H1 (cell line): ENCODE measurements around the gene NLN. TPM values are rescaled to one million over a fixed set of nuclear protein-coding genes. Genes with fewer than 3 reads are reported as not detected.

ENCODE experiments used
- CTCF ChIA-PET: fragments of 300-600 bp; sonication (Branson Sonifier 250); formaldehyde crosslinking; loops from one replicate; lab custom pipeline; 2021; ENCODE audit not compliant: partially characterized antibody; lab: Charles Lee
- POLR2A ChIA-PET: fragments of 300-600 bp; sonication (Branson Sonifier 250); formaldehyde crosslinking; loops from one replicate; lab custom pipeline; 2021; ENCODE audit warnings: inconsistent platforms; ENCODE audit not compliant: partially characterized antibody; lab: Charles Lee
- DNase-seq, 2 experiments: peaks; one replicate each; pipeline versions ENCODE4 v3.0.0 to v3.0.0-alpha.2; 2010 to 2022; ENCODE audit warnings: low spot score in 2 of 2, low read depth in 1 of 2, mixed read lengths in 1 of 2
- FAIRE-seq: peaks from 2 replicates; lab custom pipeline; 2011; peaks lifted over from hg19 to GRCh38; lab: Jason Lieb, UNC
- H2AFZ ChIP-seq: 2 replicates; pipeline ENCODE4 v1.8.1; 2012; ENCODE audit warnings: low read length, inconsistent platforms
- H2AK5ac ChIP-seq: 2 replicates; pipeline ENCODE4 v1.6.1; 2013; ENCODE audit warnings: low read depth, low read length
- H2BK120ac ChIP-seq: replicated peaks from 2 replicates; pipeline ENCODE3; 2013; ENCODE audit warnings: low read depth, low read length, inconsistent platforms
- H2BK12ac ChIP-seq: 2 replicates; pipeline ENCODE4 v1.6.1; 2013; ENCODE audit warnings: low read depth, low read length
- H2BK15ac ChIP-seq: 2 replicates; pipeline ENCODE4 v1.6.1; 2013; ENCODE audit warnings: low read length
- H2BK20ac ChIP-seq: 2 replicates; pipeline ENCODE4 v1.6.1; 2013; ENCODE audit warnings: low read length
- H2BK5ac ChIP-seq: 2 replicates; pipeline ENCODE4 v1.6.1; 2013; ENCODE audit warnings: low read depth, low read length
- H3K14ac ChIP-seq: 2 replicates; pipeline ENCODE4 v1.6.1; 2013; ENCODE audit warnings: inconsistent platforms; ENCODE audit not compliant: insufficient read length
- H3K18ac ChIP-seq: 2 replicates; pipeline ENCODE4 v1.6.1; 2013; ENCODE audit warnings: low read length; ENCODE audit errors: extremely low read depth
- H3K23ac ChIP-seq: 2 replicates; pipeline ENCODE4 v1.6.1; 2013; ENCODE audit warnings: inconsistent platforms; ENCODE audit not compliant: insufficient read length
- H3K23me2 ChIP-seq: 2 replicates; pipeline ENCODE4 v1.6.1; 2013; ENCODE audit warnings: low read depth, low read length
- H3K27ac ChIP-seq: 2 replicates; pipeline ENCODE4 v1.6.1; 2011; ENCODE audit warnings: low read depth, low read length, inconsistent platforms
- H3K27me3 ChIP-seq, 4 experiments: replicated peaks in 1 of 4; 1 replicate in 1 of 4; 2 replicates in 3 of 4; pipeline versions ENCODE4 v1.6.1 to v1.8.1; 2011 to 2013; ENCODE audit warnings: low read length in 3 of 4, mild to moderate bottlenecking in 3 of 4, inconsistent platforms in 2 of 4, mixed read lengths in 2 of 4, moderate library complexity in 1 of 4; ENCODE audit not compliant: control insufficient read depth in 3 of 4, insufficient read depth in 3 of 4; ENCODE audit errors: extremely low read depth in 1 of 4
- H3K36me3 ChIP-seq, 4 experiments: 2 replicates each; pipeline versions ENCODE4 v1.6.1 to v1.8.1; 2011 to 2013; ENCODE audit warnings: mild to moderate bottlenecking in 4 of 4, low read length in 3 of 4, moderate library complexity in 2 of 4, control low read depth in 1 of 4, inconsistent platforms in 1 of 4; ENCODE audit not compliant: insufficient read depth in 4 of 4, control insufficient read depth in 2 of 4
- H3K4ac ChIP-seq: replicated peaks from 2 replicates; pipeline ENCODE3; 2013; ENCODE audit warnings: low read length, low read depth, mixed read lengths, inconsistent platforms; ENCODE audit not compliant: insufficient read length
- H3K4me1 ChIP-seq, 4 experiments: replicated peaks in 1 of 4; 1 replicate in 1 of 4; 2 replicates in 3 of 4; pipeline versions ENCODE4 v1.6.1 to v1.8.1; 2011 to 2013; ENCODE audit warnings: low read length in 3 of 4, inconsistent platforms in 2 of 4, mixed read lengths in 1 of 4; ENCODE audit not compliant: insufficient read depth in 4 of 4, control insufficient read depth in 3 of 4
- H3K4me2 ChIP-seq, 2 experiments: 2 replicates each; pipeline versions ENCODE4 v1.6.1 to v1.8.1; 2011 to 2013; ENCODE audit warnings: low read depth in 2 of 2, low read length in 2 of 2, control low read depth in 1 of 2, inconsistent platforms in 1 of 2, mild to moderate bottlenecking in 1 of 2; ENCODE audit not compliant: insufficient read depth in 1 of 2
- H3K4me3 ChIP-seq, 4 experiments: fragments of 200-600, 300-600 bp in 1 of 4; sonication (generic), shearing (Covaris generic), sonication (Bioruptor Twin) in 1 of 4; 2 replicates each; pipeline versions ENCODE4 v1.5.1 to v1.8.1; 2011 to 2016; ENCODE audit warnings: low read length in 4 of 4, low read depth in 3 of 4, control low read depth in 2 of 4, inconsistent platforms in 2 of 4, mild to moderate bottlenecking in 2 of 4, mixed read lengths in 1 of 4, moderate library complexity in 1 of 4; ENCODE audit not compliant: insufficient read depth in 2 of 4; ENCODE audit errors: extremely low read depth in 1 of 4
- H3K56ac ChIP-seq: replicated peaks from 2 replicates; pipeline ENCODE3; 2013; ENCODE audit warnings: low read depth, mild to moderate bottlenecking, mixed read lengths, low read length, inconsistent platforms; ENCODE audit not compliant: insufficient read length
- H3K79me1 ChIP-seq: 2 replicates; pipeline ENCODE4 v1.6.1; 2013; ENCODE audit warnings: low read depth, low read length, control low read depth
- H3K79me2 ChIP-seq, 2 experiments: 2 replicates each; pipeline versions ENCODE4 v1.6.1 to v1.8.1; 2012 to 2013; ENCODE audit warnings: low read length in 2 of 2, mild to moderate bottlenecking in 2 of 2, inconsistent platforms in 1 of 2; ENCODE audit not compliant: insufficient read depth in 2 of 2, control insufficient read depth in 1 of 2
- H3K9ac ChIP-seq, 4 experiments: replicated peaks in 1 of 4; 1 replicate in 1 of 4; 2 replicates in 3 of 4; pipeline versions ENCODE4 v1.6.1 to v1.8.1; 2011 to 2013; ENCODE audit warnings: low read depth in 3 of 4, low read length in 3 of 4, control low read depth in 2 of 4, mild to moderate bottlenecking in 2 of 4, moderate library complexity in 2 of 4, inconsistent platforms in 1 of 4; ENCODE audit errors: extremely low read depth in 1 of 4
- H3K9me3 ChIP-seq, 2 experiments: 2 replicates each; pipeline versions ENCODE4 v1.6.1 to v1.8.1; 2012 to 2013; ENCODE audit warnings: mild to moderate bottlenecking in 2 of 2, moderate library complexity in 2 of 2, control low read depth in 1 of 2, inconsistent platforms in 1 of 2, low read depth in 1 of 2, low read length in 1 of 2, mixed read lengths in 1 of 2; ENCODE audit not compliant: insufficient read depth in 2 of 2
- H4K20me1 ChIP-seq, 2 experiments: replicated peaks in 1 of 2; 2 replicates each; pipeline versions ENCODE3 to v1.8.1; 2011 to 2013; ENCODE audit warnings: inconsistent platforms in 2 of 2, low read length in 2 of 2, mild to moderate bottlenecking in 1 of 2; ENCODE audit not compliant: insufficient read depth in 2 of 2, control insufficient read depth in 1 of 2
- H4K5ac ChIP-seq: 2 replicates; pipeline ENCODE4 v1.6.1; 2013; ENCODE audit warnings: low read length, low read depth, mixed read lengths, inconsistent platforms; ENCODE audit not compliant: insufficient read length
- H4K8ac ChIP-seq: 2 replicates; pipeline ENCODE4 v1.8.0; 2013; ENCODE audit warnings: mild to moderate bottlenecking, moderate library complexity, low read length, inconsistent platforms; ENCODE audit not compliant: insufficient read depth; ENCODE audit errors: extremely low read depth
- H4K91ac ChIP-seq: replicated peaks from 2 replicates; pipeline ENCODE3; 2013; ENCODE audit warnings: low read length, mixed read lengths, inconsistent platforms; ENCODE audit not compliant: insufficient read length
- BACH1 ChIP-seq: IDR thresholded peaks from 2 replicates; pipeline ENCODE4 v1.6.1; 2012; ENCODE audit warnings: low read length, improper control_type of control experiment
- BCL11A ChIP-seq, 2 experiments: IDR thresholded peaks; one replicate each; pipeline ENCODE4 v1.6.1; 2011; ENCODE audit warnings: low read depth in 2 of 2, low read length in 2 of 2, mild to moderate bottlenecking in 2 of 2
- CBX8 ChIP-seq: fragments of 300-800, 300-1000 bp; sonication (generic); IDR thresholded peaks from 2 replicates; pipeline ENCODE4 v1.7.1; 2016; ENCODE audit warnings: low read depth, low read length, borderline replicate concordance
- CTBP2 ChIP-seq: IDR thresholded peaks from 2 replicates; pipeline ENCODE4 v1.7.0; 2011; ENCODE audit warnings: borderline replicate concordance, mild to moderate bottlenecking, moderate library complexity, mixed read lengths, low read length; ENCODE audit not compliant: insufficient read depth, insufficient read length
- HDAC2 ChIP-seq, 2 experiments: fragments of 300-600 bp in 1 of 2; sonication (generic) in 1 of 2; IDR thresholded peaks; 2 replicates each; pipeline ENCODE4 v1.6.1; 2011 to 2012; ENCODE audit warnings: low read depth in 2 of 2, low read length in 2 of 2, mild to moderate bottlenecking in 2 of 2, moderate library complexity in 2 of 2, borderline replicate concordance in 1 of 2, inconsistent platforms in 1 of 2
- NRF1 ChIP-seq: IDR thresholded peaks from 2 replicates; pipeline ENCODE4 v1.6.1; 2011; ENCODE audit warnings: mild to moderate bottlenecking, low read depth, low read length, improper control_type of control experiment
- POLR2A ChIP-seq, 2 experiments: IDR thresholded peaks; 1 replicate in 1 of 2; 2 replicates in 1 of 2; pipeline ENCODE4 v1.6.1; 2011; ENCODE audit warnings: low read depth in 2 of 2, low read length in 2 of 2, mild to moderate bottlenecking in 2 of 2; ENCODE audit errors: control extremely low read depth in 1 of 2
- SIN3A ChIP-seq, 2 experiments: IDR thresholded peaks in 1 of 2; conservative IDR thresholded peaks in 1 of 2; 2 replicates each; pipeline ENCODE4 v1.6.1; 2011 to 2012; ENCODE audit warnings: low read length in 2 of 2, improper control_type of control experiment in 1 of 2, low read depth in 1 of 2, mild to moderate bottlenecking in 1 of 2
- TAF7 ChIP-seq: optimal IDR thresholded peaks from 2 replicates; pipeline ENCODE3; 2011; ENCODE audit warnings: low read depth, mild to moderate bottlenecking, inconsistent platforms, low read length, moderate library complexity, borderline replicate concordance
- TBP ChIP-seq: IDR thresholded peaks from 2 replicates; pipeline ENCODE4 v1.6.1; 2011; ENCODE audit warnings: low read depth, low read length, improper control_type of control experiment
- TEAD4 ChIP-seq: IDR thresholded peaks from 2 replicates; pipeline ENCODE4 v1.6.1; 2012; ENCODE audit warnings: low read depth, low read length, inconsistent platforms, mixed read lengths
- WGBS, 2 experiments: shearing (Covaris generic) in 1 of 2; methylation state at CpG; one replicate each; pipeline versions ENCODE4 v1.1.6 to v1.1.7; 2013 to 2015; ENCODE audit warnings: low lambda C conversion rate in 2 of 2, mixed read lengths in 2 of 2, inconsistent platforms in 1 of 2, low coverage in 1 of 2, missing lambda C conversion rate in 1 of 2; ENCODE audit not compliant: insufficient replicate concordance in 2 of 2, insufficient coverage in 1 of 2, insufficient read length in 1 of 2; ENCODE audit errors: extremely low coverage in 1 of 2, missing lambda C conversion rate in 1 of 2; 5-methylcytosine and 5-hydroxymethylcytosine counted together
- polyA plus RNA-seq, 7 experiments: library from polyadenylated mRNA; depleted of rRNA in 3 of 7; stranded (reverse) in 5 of 7; unstranded in 2 of 7; fragments of >200 nt in 5 of 7; fragments of 200-250 nt in 2 of 7; gene quantifications; 1 replicate in 5 of 7; 2 replicates in 1 of 7; 4 replicates in 1 of 7; pipeline versions ENCODE4 v1.2.1 to v1.2.3, GENCODE V29; 2011 to 2013; ENCODE audit warnings: missing spikeins in 2 of 7, mixed read lengths in 2 of 7
- total RNA-seq: library from RNA; stranded (reverse); fragmentation: NEBNext Ultra II Directional; extraction: Animal tissue kit (Norgen Biotek cat#: 25700); gene quantifications from 2 replicates; pipeline ENCODE4 v1.2.1, GENCODE V29; 2021
- TF ChIP-seq, protein P1 (sequence below): IDR thresholded peaks from 2 replicates; pipeline ENCODE4 v1.6.1; 2011; ENCODE audit warnings: low read length, improper control_type of control experiment

The NLN gene
- total and polyA plus RNA-seq, 2 of the 8 experiments (the other 6 are each of a cell fraction or from before 2014, with no cell fraction given) = 46.7 to 192 TPM

DNA sequence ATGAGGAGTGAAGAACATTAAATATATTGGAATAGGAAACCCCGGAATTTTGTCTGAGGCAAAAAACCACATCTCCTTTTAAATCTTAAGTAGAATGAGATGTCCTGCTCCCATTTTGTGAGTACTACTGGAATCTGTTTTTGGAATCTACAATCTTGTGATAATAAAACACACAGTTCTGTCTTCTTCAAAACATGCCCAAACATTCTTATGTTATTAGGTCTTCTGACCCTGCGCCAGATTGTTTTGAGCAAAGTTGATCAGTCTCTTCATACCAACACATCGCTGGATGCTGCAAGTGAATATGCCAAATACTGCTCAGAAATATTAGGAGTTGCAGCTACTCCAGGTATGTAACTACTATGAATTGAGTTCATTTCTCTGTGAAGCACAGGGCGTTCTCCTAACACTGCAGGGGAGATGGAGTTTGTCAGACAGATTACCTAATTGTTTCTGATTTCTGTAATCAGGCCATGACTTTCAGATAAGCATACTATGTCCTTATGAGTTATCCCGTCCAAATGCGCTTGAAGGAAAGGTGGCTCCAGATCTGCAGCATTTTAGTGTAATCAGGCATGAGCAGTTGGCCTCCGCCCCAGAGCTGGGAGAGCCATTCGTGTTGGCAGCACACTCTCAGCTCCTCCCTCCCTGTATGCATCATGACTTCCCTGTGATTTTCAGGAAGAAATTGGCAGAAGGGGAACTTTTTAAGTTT lies 88.0 kb downstream of the NLN start:
- no peak overlapping the region for H3K4me3 ChIP-seq
- no peak overlapping the region for H3K4ac ChIP-seq
- no peak for DNase-seq
- no peak overlapping the region for H3K14ac ChIP-seq
- CTCF ChIA-PET = no interaction called here
- H2BK15ac ChIP-seq = no peak overlapping the region
- WGBS, 2 experiments = 91% methylated on average over 8 of the region's 8 CpGs; no CpG with 5 or more reads in 1 of the 2 experiments
- H3K79me2 ChIP-seq = no peaks in the 10 kb centered on the region; a peak in 1 of 4 replicates
- no peak overlapping the region for H3K4me2 ChIP-seq
- H2BK5ac ChIP-seq = no peak overlapping the region
- no peak overlapping the region for H4K8ac ChIP-seq
- H3K9ac ChIP-seq = no peak overlapping the region
- no peak overlapping the region for H4K91ac ChIP-seq
- H3K23me2 ChIP-seq = no peaks in the 10 kb centered on the region
- H2AK5ac ChIP-seq = no peak overlapping the region
- H4K20me1 ChIP-seq = peaks cover 0 to 1% of the 10 kb centered on the region in 2 experiments
- H3K56ac ChIP-seq = no peak overlapping the region
- H3K79me1 ChIP-seq = no peaks in the 10 kb centered on the region; the same call in 1 of the 2 replicates
- FAIRE-seq = no peak
- no peak overlapping the region for H2BK120ac ChIP-seq
- POLR2A ChIA-PET = no interaction called here
- no peak overlapping the region for H3K18ac ChIP-seq
- peaks cover 5 to 58% (median 42%) of the 10 kb centered on the region in 4 experiments for H3K36me3 ChIP-seq
- no peak overlapping the region for H2AFZ ChIP-seq
- H3K4me1 ChIP-seq = no peaks in the 10 kb centered on the region
- H3K27ac ChIP-seq = no peak overlapping the region
- no peak overlapping the region for H2BK20ac ChIP-seq
- no peak overlapping the region for H2BK12ac ChIP-seq
- H3K9me3 ChIP-seq = no peaks in the 10 kb centered on the region
- H3K23ac ChIP-seq = no peak overlapping the region
- H4K5ac ChIP-seq = no peak overlapping the region
- H3K27me3 ChIP-seq = peaks cover 0 to 1% (median 0%) of the 10 kb centered on the region in 4 experiments; a peak in 1 of 7 replicates
- TF ChIP-seq SIN3A (conservative IDR thresholded peaks at IDR 0.05 in 1 of 2, IDR thresholded peaks at IDR 0.05 in 1 of 2; ENCODE audit: low read depth in 1 of 2, low read length in 2 of 2) (no peak), TEAD4 (no peak), NRF1 (no peak), TBP (no peak), CBX8 (no peak), POLR2A (IDR thresholded peaks at IDR 0.05; ENCODE audit: control extremely low read depth in 1 of 2, low read depth in 2 of 2, low read length in 2 of 2) (no peak), BACH1 (no peak), HDAC2 (IDR thresholded peaks at IDR 0.05; ENCODE audit: borderline replicate concordance in 1 of 2, low read depth in 2 of 2, low read length in 2 of 2) (no peak), TAF7 (no peak), CTBP2 (no peak), BCL11A (IDR thresholded peaks at IDR 0.05; ENCODE audit: low read depth in 2 of 2, low read length in 2 of 2) (no peak)
- TF ChIP-seq, protein P1, sequence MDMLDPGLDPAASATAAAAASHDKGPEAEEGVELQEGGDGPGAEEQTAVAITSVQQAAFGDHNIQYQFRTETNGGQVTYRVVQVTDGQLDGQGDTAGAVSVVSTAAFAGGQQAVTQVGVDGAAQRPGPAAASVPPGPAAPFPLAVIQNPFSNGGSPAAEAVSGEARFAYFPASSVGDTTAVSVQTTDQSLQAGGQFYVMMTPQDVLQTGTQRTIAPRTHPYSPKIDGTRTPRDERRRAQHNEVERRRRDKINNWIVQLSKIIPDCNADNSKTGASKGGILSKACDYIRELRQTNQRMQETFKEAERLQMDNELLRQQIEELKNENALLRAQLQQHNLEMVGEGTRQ = no peak
